ENCODE results near the gene ERVFRD-1. TPM values are rescaled to one million over a fixed set of nuclear protein-coding genes. Genes with fewer than 3 reads are reported as not detected.

The ERVFRD-1 gene
- total RNA-seq, 4 donors from 2014 or later: 0.12 to 0.27 TPM; not detected in 2

DNA sequence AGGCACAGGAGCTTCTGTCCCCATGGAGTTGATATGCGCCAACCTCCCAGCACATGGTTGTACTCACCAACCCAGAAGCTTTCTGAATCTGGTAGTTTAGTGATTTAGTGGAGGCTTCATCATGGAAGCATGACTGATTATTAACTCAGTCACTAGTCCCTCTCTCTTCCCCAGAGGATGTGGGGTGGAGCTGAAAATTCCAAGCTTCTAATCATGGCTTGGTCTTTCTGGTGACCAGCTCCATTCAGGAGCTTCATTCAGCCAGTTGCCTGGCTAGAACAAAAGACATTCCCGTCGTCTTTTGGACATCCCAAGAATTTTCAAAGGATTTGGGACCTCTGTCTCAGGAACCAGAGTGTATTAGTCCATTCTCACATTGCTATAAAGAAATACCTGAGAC, 31.2 kb downstream of the ERVFRD-1 start:
- Histone ChIP-seq H3K36me3 (no peaks in the 10 kb centered on the region), H3K27me3 (no peaks in the 10 kb centered on the region), H3K4me3 (no peak overlapping the region), H3K9me3 (no peaks in the 10 kb centered on the region), H3K27ac (no peak overlapping the region), H3K4me1 (no peaks in the 10 kb centered on the region)
- no peak for ATAC-seq
- TF ChIP-seq POLR2AphosphoS5 (IDR thresholded peaks at IDR 0.05): no peak
- TF ChIP-seq EP300 (IDR thresholded peaks at IDR 0.05): no peak
- TF ChIP-seq, protein P1, sequence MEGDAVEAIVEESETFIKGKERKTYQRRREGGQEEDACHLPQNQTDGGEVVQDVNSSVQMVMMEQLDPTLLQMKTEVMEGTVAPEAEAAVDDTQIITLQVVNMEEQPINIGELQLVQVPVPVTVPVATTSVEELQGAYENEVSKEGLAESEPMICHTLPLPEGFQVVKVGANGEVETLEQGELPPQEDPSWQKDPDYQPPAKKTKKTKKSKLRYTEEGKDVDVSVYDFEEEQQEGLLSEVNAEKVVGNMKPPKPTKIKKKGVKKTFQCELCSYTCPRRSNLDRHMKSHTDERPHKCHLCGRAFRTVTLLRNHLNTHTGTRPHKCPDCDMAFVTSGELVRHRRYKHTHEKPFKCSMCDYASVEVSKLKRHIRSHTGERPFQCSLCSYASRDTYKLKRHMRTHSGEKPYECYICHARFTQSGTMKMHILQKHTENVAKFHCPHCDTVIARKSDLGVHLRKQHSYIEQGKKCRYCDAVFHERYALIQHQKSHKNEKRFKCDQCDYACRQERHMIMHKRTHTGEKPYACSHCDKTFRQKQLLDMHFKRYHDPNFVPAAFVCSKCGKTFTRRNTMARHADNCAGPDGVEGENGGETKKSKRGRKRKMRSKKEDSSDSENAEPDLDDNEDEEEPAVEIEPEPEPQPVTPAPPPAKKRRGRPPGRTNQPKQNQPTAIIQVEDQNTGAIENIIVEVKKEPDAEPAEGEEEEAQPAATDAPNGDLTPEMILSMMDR (IDR thresholded peaks at IDR 0.05): no peak
- TF ChIP-seq POLR2A (IDR thresholded peaks at IDR 0.05): no peak
- WGBS, 2 donors (ENCODE audit: low coverage in 1 of 2): 50% methylated on average over 2 of the region's 3 CpGs

DNA sequence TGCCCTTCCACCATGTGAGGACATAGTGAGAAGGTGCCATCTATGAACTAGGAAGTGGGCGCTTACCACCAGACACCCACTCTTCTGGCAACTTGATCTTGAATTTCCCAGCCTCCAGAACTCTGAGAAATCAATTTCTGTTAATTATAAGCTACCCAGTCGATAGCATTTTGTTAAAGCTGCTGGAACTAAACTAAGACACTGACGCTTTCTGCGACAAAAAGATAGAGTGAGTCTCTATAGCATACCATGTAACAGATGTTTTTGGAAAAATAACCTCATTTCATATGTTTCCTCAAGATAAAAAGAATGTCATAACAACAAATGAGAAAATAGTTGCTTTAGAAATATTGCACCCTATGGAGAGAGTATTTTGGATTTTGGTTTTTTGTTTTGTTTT, 33.3 kb downstream of the ERVFRD-1 start:
- Histone ChIP-seq H3K27me3 (no peaks in the 10 kb centered on the region), H3K9me3 (no peaks in the 10 kb centered on the region), H3K27ac (no peak overlapping the region), H3K36me3 (no peaks in the 10 kb centered on the region), H3K4me3 (no peak overlapping the region), H3K4me1 (no peaks in the 10 kb centered on the region)
- WGBS, 2 donors (ENCODE audit: low coverage in 1 of 2): 88 to 100% methylated on average over 2 to 3 of the region's 4 CpGs
- TF ChIP-seq POLR2A (IDR thresholded peaks at IDR 0.05): no peak
- TF ChIP-seq EP300 (IDR thresholded peaks at IDR 0.05): no peak
- TF ChIP-seq POLR2AphosphoS5 (IDR thresholded peaks at IDR 0.05): no peak
- TF ChIP-seq, protein P1 (IDR thresholded peaks at IDR 0.05): no peak
- ATAC-seq: no peak

DNA sequence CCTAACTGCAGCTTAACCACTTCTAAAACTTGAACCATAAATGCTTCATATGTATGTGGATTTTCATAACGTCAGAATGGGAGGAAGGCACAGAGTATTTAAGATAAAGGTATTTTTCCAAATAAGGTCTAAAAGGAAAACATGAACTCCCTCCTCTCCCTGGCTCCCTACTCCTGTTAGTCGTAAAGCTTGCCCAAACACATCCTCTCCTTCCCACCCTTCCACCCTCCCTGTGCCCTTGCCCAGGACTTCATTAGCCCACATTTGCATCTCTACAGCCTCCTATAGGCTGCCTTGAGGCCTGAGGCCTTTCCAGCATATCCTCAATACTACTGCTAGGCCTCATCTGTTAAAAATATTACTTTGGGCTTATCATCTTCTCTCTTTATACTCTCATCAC, 35.0 kb downstream of the ERVFRD-1 start:
- Histone ChIP-seq H3K9me3 (no peaks in the 10 kb centered on the region), H3K27me3 (no peaks in the 10 kb centered on the region), H3K36me3 (no peaks in the 10 kb centered on the region), H3K4me3 (no peak overlapping the region), H3K4me1 (no peaks in the 10 kb centered on the region), H3K27ac (no peak overlapping the region)
- TF ChIP-seq, protein P1 (IDR thresholded peaks at IDR 0.05): no peak
- no peak for TF ChIP-seq POLR2A (IDR thresholded peaks at IDR 0.05)
- TF ChIP-seq EP300 (IDR thresholded peaks at IDR 0.05): no peak
- TF ChIP-seq POLR2AphosphoS5 (IDR thresholded peaks at IDR 0.05): no peak
- 70 to 81% methylated on average over 2 of the region's 2 CpGs for WGBS, 2 donors (ENCODE audit: low coverage in 1 of 2)
- ATAC-seq: no peak

DNA sequence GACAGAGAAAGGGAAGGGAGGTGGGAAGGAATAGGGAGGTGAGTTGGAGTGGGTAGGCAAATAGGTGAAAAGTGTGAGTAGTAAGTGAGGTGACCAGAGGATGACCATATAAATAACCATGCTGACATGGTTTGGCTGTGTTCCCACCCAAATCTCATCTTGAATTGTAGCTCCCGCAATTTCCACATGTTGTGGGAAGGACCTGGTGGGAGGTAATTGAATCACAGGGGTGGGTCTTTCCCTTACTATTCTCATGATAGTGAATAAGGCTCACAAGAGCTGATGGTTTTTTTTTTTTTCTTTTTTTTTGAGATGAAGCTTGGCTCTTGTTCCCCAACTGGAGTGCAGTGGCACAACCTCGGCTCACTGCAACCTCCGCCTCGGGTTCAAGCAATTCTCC, 39.4 kb downstream of the ERVFRD-1 start:
- no peak for TF ChIP-seq POLR2A (IDR thresholded peaks at IDR 0.05)
- Histone ChIP-seq H3K4me3 (no peak overlapping the region), H3K27me3 (no peaks in the 10 kb centered on the region), H3K27ac (no peak overlapping the region), H3K4me1 (no peaks in the 10 kb centered on the region), H3K36me3 (no peaks in the 10 kb centered on the region), H3K9me3 (no peaks in the 10 kb centered on the region)
- WGBS, 2 donors (ENCODE audit: low coverage in 1 of 2): 92 to 100% methylated on average over 1 to 4 of the region's 4 CpGs
- no peak for ATAC-seq

DNA sequence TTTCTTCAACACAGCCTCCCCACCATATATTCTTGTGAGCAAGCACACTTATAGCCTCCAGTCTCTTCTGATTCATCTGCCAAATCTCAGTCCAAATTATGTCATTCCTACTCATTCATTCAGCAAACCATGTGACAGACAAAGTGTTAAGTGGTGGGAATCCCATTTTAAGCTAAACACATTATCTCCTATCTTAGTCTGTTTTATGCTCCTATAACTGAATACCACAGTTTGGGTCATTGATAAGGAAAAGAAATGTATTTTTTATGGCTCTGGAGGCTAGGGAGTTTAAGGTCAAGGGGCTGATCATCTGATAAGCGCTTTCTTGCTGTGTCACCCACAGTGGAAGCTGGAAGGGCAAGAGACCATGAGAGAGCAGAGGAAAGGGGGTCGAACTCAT, 41.8 kb downstream of the ERVFRD-1 start:
- H3K27me3 ChIP-seq: no peaks in the 10 kb centered on the region
- no peaks in the 10 kb centered on the region for H3K4me1 ChIP-seq
- ATAC-seq: no peak
- 69 to 71% methylated on average over 2 of the region's 2 CpGs for WGBS, 2 donors (ENCODE audit: low coverage in 1 of 2)
- TF ChIP-seq, protein P1 (IDR thresholded peaks at IDR 0.05): no peak
- TF ChIP-seq POLR2A (IDR thresholded peaks at IDR 0.05) (no peak), EP300 (IDR thresholded peaks at IDR 0.05) (no peak), POLR2AphosphoS5 (IDR thresholded peaks at IDR 0.05) (no peak)
- H3K4me3 ChIP-seq: no peak overlapping the region
- no peaks in the 10 kb centered on the region for H3K9me3 ChIP-seq
- H3K36me3 ChIP-seq: no peaks in the 10 kb centered on the region
- H3K27ac ChIP-seq: no peak overlapping the region
